ENCODE measurements around the gene GABRB1.

GABRB1 gene

DNA sequence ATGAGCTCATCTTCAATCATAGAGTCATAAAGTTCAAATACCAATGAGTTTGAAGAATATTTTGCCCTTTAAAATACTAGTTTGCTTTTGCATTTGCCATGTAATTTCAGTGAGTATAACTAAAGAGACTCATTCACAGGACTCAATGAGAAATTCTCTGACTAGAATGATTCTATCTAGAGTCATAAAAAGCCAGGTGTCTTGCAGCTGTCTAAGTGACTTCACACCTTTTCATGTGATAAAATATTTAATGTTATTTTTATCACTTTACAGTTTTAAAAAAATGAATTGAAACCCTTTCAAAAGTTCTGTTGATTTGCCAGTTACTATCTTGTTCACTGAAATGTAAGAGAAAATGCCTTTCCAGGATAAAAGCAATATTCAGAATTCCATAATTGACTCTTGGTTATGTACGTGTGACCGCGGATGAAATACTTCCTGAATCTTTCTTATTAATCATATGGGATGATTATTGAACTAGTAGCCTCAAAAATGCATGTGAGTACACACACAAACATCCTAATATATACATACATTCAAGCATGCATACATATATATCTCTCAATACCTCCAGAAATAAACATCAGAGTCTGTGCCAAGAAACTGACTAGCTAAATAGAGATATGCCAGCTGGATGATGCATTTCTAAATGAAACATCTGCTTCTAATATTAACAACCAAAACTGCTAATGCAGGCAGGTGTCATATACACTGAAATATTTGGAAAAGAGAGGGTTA, 87.0 kb downstream of the GABRB1 start:
- Histone ChIP-seq H3K36me3 (replicated peaks; ENCODE audit: low read depth, low read length) (peaks cover 3% of the 10 kb centered on the region), H3K27me3 (ENCODE audit: low read depth, low read length) (no peaks in the 10 kb centered on the region), H3K79me2 (ENCODE audit: low read length) (no peaks in the 10 kb centered on the region), H3K27ac (ENCODE audit: low read length) (no peak overlapping the region), H3K4me3 (ENCODE audit: low read length) (no peak overlapping the region), H3K9me3 (ENCODE audit: insufficient read depth, low read length) (0 out of 2 replicates have a peak, but pooled peaks cover 8% of the 10 kb centered on the region), H3K4me1 (ENCODE audit: low read length) (peaks cover 51% of the 10 kb centered on the region), H2AFZ (ENCODE audit: low read depth, low read length) (no peak overlapping the region), H4K20me1 (ENCODE audit: insufficient read depth, low read length) (no peaks in the 10 kb centered on the region), H3K9ac (ENCODE audit: low read length) (no peak overlapping the region), H3K4me2 (ENCODE audit: low read length) (no peak overlapping the region)
- TF ChIP-seq EZH2phosphoT487 (IDR thresholded peaks at IDR 0.05; ENCODE audit: low read depth) (no peak), CTCF (IDR thresholded peaks at IDR 0.05; ENCODE audit: low read depth, low read length) (no peak)

DNA sequence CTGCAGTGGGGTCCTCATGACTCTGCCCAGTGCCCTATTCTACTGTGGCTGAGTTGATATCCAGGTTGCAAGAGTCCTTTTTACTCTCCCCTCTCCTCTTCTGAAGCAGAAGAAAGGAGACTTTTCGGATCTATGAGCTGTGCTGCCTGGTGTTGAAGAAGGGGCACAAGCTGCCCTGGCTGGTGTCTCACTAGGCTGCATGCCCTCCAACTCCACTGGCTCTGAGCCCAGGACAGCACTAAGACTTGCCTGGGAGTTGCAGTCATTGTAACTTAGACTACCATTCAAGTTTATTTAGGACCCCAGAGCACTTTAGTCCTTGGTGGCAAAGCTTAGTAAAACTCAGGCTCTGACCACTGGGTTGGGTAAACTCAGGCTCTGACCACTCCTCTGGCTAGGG, 89.4 kb downstream of the GABRB1 start:
- H3K9ac ChIP-seq (ENCODE audit: low read length) = no peak overlapping the region
- H4K20me1 ChIP-seq (ENCODE audit: insufficient read depth, low read length) = no peaks in the 10 kb centered on the region
- no peaks in the 10 kb centered on the region for H3K36me3 ChIP-seq (replicated peaks; ENCODE audit: low read depth, low read length)
- no peak for TF ChIP-seq CTCF (IDR thresholded peaks at IDR 0.05; ENCODE audit: low read depth, low read length)
- TF ChIP-seq EZH2phosphoT487 (IDR thresholded peaks at IDR 0.05; ENCODE audit: low read depth) = no peak
- no peak overlapping the region for H3K27ac ChIP-seq (ENCODE audit: low read length)
- 0 out of 2 replicates have a peak, but pooled peaks cover 8% of the 10 kb centered on the region for H3K9me3 ChIP-seq (ENCODE audit: insufficient read depth, low read length)
- H3K4me3 ChIP-seq (ENCODE audit: low read length) = no peak overlapping the region
- no peaks in the 10 kb centered on the region for H3K27me3 ChIP-seq (ENCODE audit: low read depth, low read length)
- H3K4me1 ChIP-seq (ENCODE audit: low read length) = peaks cover 36% of the 10 kb centered on the region
- H3K4me2 ChIP-seq (ENCODE audit: low read length) = no peak overlapping the region
- peak overlapping the region; percentile 48 for H2AFZ ChIP-seq (ENCODE audit: low read depth, low read length)
- H3K79me2 ChIP-seq (ENCODE audit: low read length) = no peaks in the 10 kb centered on the region

- no peaks in the 10 kb centered on the region for H3K27me3 ChIP-seq (ENCODE audit: low read depth, low read length)
- H3K27ac ChIP-seq (ENCODE audit: low read length) = peak overlapping the region; percentile 84
- no peaks in the 10 kb centered on the region for H4K20me1 ChIP-seq (ENCODE audit: insufficient read depth, low read length)
- peak overlapping the region; percentile 53 for H3K4me3 ChIP-seq (ENCODE audit: low read length)
- no peaks in the 10 kb centered on the region for H3K79me2 ChIP-seq (ENCODE audit: low read length)
- H3K36me3 ChIP-seq (replicated peaks; ENCODE audit: low read depth, low read length) = no peaks in the 10 kb centered on the region
- H3K9ac ChIP-seq (ENCODE audit: low read length) = peak overlapping the region; percentile 45; the same call in 1 of the 2 replicates
- peaks cover 32% of the 10 kb centered on the region for H3K4me1 ChIP-seq (ENCODE audit: low read length)
- peak overlapping the region; percentile 93 for H2AFZ ChIP-seq (ENCODE audit: low read depth, low read length)
- H3K9me3 ChIP-seq (ENCODE audit: insufficient read depth, low read length) = no peaks in the 10 kb centered on the region
- TF ChIP-seq CTCF (IDR thresholded peaks at IDR 0.05; ENCODE audit: low read depth, low read length) (peak; percentile 90), EZH2phosphoT487 (IDR thresholded peaks at IDR 0.05; ENCODE audit: low read depth) (no peak)
- H3K4me2 ChIP-seq (ENCODE audit: low read length) = peak overlapping the region; percentile 75
Observed at GRCh38 chr4:47122592-47123291, 91.4 kb downstream of the GABRB1 start.

DNA sequence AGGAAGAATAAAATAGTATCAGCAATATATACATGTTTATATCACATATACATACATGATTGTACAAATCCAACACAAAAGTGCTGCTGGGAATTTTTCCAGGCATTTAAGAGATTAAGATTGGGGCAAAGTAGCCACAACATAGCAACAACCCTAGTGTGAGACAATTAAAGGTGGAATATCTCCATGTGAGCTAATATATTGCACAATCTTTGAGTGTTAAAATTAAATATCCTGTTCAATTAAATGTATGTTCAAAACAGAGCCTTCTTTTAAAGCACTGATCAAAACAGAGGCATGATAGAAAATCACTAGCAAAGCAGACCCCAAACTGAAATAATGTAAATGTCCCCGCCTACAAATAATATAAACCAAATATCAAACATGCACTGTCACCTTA, 97.6 kb downstream of the GABRB1 start:
- no peak overlapping the region for H3K27ac ChIP-seq (ENCODE audit: low read length)
- 0 out of 2 replicates have a peak overlapping the region, but pooled peaks have one; percentile 1 for H3K4me2 ChIP-seq (ENCODE audit: low read length)
- H3K36me3 ChIP-seq (replicated peaks; ENCODE audit: low read depth, low read length) = no peaks in the 10 kb centered on the region
- H3K9ac ChIP-seq (ENCODE audit: low read length) = no peak overlapping the region
- no peak overlapping the region for H3K4me3 ChIP-seq (ENCODE audit: low read length)
- no peaks in the 10 kb centered on the region for H3K79me2 ChIP-seq (ENCODE audit: low read length)
- no peaks in the 10 kb centered on the region for H3K27me3 ChIP-seq (ENCODE audit: low read depth, low read length)
- H3K4me1 ChIP-seq (ENCODE audit: low read length) = peaks cover 8% of the 10 kb centered on the region
- H2AFZ ChIP-seq (ENCODE audit: low read depth, low read length) = no peak overlapping the region
- no peak for TF ChIP-seq CTCF (IDR thresholded peaks at IDR 0.05; ENCODE audit: low read depth, low read length)
- no peak for TF ChIP-seq EZH2phosphoT487 (IDR thresholded peaks at IDR 0.05; ENCODE audit: low read depth)
- no peaks in the 10 kb centered on the region for H3K9me3 ChIP-seq (ENCODE audit: insufficient read depth, low read length)
- H4K20me1 ChIP-seq (ENCODE audit: insufficient read depth, low read length) = no peaks in the 10 kb centered on the region
